ENCODE results near the gene SAMD11.

DNA sequence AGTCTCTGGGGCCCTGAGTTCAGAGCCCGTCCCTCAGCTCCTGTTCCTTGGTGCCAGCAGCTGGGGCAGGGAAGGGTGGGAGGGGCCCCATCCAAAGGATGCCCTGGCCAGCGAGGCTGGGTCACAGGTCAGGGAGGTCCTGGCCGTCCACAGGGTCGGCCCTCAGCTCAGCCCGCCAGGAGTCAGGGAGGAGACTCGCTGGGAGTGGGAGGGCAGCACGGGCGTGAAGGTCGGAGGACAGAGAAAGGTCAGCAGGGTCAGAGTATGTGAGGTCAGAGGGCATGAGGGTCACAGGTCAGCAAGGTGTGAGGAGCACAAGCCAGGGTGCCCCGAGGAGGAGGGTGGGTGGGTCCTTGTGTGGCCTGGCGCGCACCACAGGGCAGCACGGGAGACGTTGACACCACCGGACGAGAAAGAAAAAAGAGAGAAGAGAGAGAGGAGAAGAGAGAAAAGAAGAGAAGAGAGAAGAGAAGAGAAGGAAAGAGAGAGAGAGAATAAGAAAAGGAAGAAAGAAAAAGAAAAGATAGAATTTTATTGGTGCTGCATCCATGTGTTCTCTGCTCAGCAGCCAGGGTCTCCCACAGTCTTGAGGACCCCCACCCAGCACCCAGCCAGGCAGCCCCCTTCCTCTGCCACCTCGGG is 51.1 kb downstream of the SAMD11 start:
- TF ChIP-seq NFIC (IDR thresholded peaks at IDR 0.05) = no peak
- no peak for TF ChIP-seq CREB1 (IDR thresholded peaks at IDR 0.05; ENCODE audit: low read depth)
- TF ChIP-seq REST (IDR thresholded peaks at IDR 0.05; ENCODE audit: low read depth) = no peak
- TF ChIP-seq EP300 (IDR thresholded peaks at IDR 0.05; ENCODE audit: borderline replicate concordance) = no peak
- no peak for TF ChIP-seq CEBPB (IDR thresholded peaks at IDR 0.05)
- TF ChIP-seq TAF1 (IDR thresholded peaks at IDR 0.05; ENCODE audit: low read depth) = no peak
- TF ChIP-seq TEAD4 (IDR thresholded peaks at IDR 0.05) = no peak
- TF ChIP-seq YY1 (IDR thresholded peaks at IDR 0.05; ENCODE audit: low read depth) = no peak
- TF ChIP-seq, protein P1, sequence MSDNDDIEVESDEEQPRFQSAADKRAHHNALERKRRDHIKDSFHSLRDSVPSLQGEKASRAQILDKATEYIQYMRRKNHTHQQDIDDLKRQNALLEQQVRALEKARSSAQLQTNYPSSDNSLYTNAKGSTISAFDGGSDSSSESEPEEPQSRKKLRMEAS (IDR thresholded peaks at IDR 0.05) = no peak
- no peak for TF ChIP-seq EGR1 (IDR thresholded peaks at IDR 0.05)
- TF ChIP-seq ZBTB7A (IDR thresholded peaks at IDR 0.05; ENCODE audit: low read depth) = no peak
